CD8-positive, alpha-beta T cell (primary cell): ENCODE data around the gene PECR. TPM values are rescaled to one million over a fixed set of nuclear protein-coding genes. Genes with fewer than 3 reads are reported as not detected.

Experiments
- total RNA-seq, 46 experiments: library from RNA in 2 of 46; stranded (reverse) in 2 of 46; gene quantifications; one replicate each; pipeline ENCODE4 v1.2.3 and lab custom pipeline; 2021 to 2026

Gene PECR
- total RNA-seq, 2 experiments from 2014 or later: 5.9 to 6.4 TPM

Other genes starting within 250 kb of the PECR start
- gene MREG, start 68.3 kb downstream of the PECR start, total RNA-seq: 1 to 10 TPM; 3.2 to 3.6 TPM
- not detected for gene TMEM169, start 110 bp upstream of the PECR start, total RNA-seq
- 100 to 1,000 TPM; 120 to 125 TPM for gene XRCC5, start 27.5 kb upstream of the PECR start, total RNA-seq